ENCODE results near the gene MUC12. TPM values are rescaled to one million over a fixed set of nuclear protein-coding genes. Genes with fewer than 3 reads are reported as not detected.

MUC12 gene
- total RNA-seq, 1 donor from 2014 or later = under 0.01 TPM

DNA sequence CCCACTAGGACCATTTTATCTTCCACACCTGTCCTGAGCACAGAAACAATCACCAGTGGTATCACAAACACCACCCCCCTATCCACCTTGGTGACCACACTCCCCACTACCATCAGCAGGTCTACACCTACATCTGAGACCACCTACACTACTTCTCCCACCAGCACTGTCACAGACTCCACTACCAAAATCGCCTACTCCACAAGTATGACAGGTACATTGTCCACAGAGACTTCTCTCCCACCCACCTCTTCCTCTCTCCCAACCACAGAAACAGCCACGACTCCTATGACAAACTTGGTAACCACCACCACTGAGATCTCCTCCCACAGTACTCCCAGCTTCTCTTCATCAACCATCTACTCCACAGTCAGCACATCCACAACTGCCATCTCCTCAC is 16.7 kb upstream of the MUC12 start:
- Histone ChIP-seq H3K27me3 (ENCODE audit: control insufficient read depth, insufficient read depth, low read length) (peaks cover 2% of the 10 kb centered on the region), H3K4me3 (ENCODE audit: low read depth, low read length) (no peak overlapping the region), H3K36me3 (ENCODE audit: control insufficient read depth, insufficient read depth, low read length) (no peaks in the 10 kb centered on the region)
- FAIRE-seq (no peak), DNase-seq (ENCODE audit: low read depth) (no peak)
- TF ChIP-seq, protein P1, sequence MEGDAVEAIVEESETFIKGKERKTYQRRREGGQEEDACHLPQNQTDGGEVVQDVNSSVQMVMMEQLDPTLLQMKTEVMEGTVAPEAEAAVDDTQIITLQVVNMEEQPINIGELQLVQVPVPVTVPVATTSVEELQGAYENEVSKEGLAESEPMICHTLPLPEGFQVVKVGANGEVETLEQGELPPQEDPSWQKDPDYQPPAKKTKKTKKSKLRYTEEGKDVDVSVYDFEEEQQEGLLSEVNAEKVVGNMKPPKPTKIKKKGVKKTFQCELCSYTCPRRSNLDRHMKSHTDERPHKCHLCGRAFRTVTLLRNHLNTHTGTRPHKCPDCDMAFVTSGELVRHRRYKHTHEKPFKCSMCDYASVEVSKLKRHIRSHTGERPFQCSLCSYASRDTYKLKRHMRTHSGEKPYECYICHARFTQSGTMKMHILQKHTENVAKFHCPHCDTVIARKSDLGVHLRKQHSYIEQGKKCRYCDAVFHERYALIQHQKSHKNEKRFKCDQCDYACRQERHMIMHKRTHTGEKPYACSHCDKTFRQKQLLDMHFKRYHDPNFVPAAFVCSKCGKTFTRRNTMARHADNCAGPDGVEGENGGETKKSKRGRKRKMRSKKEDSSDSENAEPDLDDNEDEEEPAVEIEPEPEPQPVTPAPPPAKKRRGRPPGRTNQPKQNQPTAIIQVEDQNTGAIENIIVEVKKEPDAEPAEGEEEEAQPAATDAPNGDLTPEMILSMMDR (IDR thresholded peaks at IDR 0.05; ENCODE audit: insufficient read depth, low read length, severe bottlenecking) = no peak

DNA sequence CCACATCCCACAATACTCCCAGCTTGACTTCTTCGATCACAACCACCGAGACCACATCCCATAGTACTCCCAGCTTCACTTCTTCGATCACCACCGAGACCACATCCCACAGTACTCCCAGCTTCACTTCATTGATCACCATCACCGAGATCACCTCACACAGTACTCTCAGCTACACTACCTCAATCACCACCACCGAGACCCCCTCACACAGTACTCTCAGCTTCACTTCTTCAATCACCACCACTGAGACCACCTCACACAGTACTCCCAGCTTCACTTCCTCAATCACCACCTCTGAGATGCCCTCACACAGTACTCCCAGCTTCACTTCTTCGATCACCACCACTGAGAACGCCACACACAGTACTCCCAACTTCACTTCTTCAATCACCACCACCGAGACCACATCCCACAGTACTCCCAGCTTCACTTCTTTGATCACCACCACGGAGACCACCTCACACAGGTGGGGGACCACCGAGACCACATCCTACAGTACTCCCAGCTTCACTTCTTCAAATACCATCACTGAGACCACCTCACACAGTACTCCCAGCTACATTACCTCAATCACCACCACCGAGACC is 11.4 kb upstream of the MUC12 start:
- peak; percentile 27 for DNase-seq (ENCODE audit: low read depth)
- no peaks in the 10 kb centered on the region for H3K27me3 ChIP-seq (ENCODE audit: control insufficient read depth, insufficient read depth, low read length)

DNA sequence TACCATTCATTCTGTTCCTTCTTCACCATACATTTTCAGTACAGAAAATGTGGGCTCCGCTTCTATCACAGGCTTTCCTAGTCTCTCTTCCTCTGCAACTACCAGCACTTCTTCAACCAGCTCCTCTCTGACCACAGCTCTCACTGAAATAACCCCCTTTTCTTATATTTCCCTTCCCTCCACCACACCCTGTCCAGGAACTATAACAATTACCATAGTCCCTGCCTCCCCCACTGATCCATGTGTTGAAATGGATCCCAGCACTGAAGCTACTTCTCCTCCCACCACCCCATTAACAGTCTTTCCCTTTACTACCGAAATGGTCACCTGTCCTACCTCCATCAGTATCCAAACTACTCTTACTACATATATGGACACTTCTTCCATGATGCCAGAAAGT is 9.5 kb upstream of the MUC12 start:
- no peak for DNase-seq (ENCODE audit: low read depth)
- H3K27me3 ChIP-seq (ENCODE audit: control insufficient read depth, insufficient read depth, low read length) = no peaks in the 10 kb centered on the region
- H3K36me3 ChIP-seq (ENCODE audit: control insufficient read depth, insufficient read depth, low read length) = no peaks in the 10 kb centered on the region
- no peak overlapping the region for H3K4me3 ChIP-seq (ENCODE audit: low read depth, low read length)
- TF ChIP-seq, protein P1 (IDR thresholded peaks at IDR 0.05; ENCODE audit: insufficient read depth, low read length, severe bottlenecking) = no peak
- FAIRE-seq = no peak

More for the DNA sequence above, 11.4 kb upstream of the MUC12 start:
- Histone ChIP-seq H3K4me3 (ENCODE audit: low read depth, low read length) (no peak overlapping the region), H3K36me3 (ENCODE audit: control insufficient read depth, insufficient read depth, low read length) (no peaks in the 10 kb centered on the region)
- FAIRE-seq = no peak
- TF ChIP-seq, protein P1 (IDR thresholded peaks at IDR 0.05; ENCODE audit: insufficient read depth, low read length, severe bottlenecking) = no peak

DNA sequence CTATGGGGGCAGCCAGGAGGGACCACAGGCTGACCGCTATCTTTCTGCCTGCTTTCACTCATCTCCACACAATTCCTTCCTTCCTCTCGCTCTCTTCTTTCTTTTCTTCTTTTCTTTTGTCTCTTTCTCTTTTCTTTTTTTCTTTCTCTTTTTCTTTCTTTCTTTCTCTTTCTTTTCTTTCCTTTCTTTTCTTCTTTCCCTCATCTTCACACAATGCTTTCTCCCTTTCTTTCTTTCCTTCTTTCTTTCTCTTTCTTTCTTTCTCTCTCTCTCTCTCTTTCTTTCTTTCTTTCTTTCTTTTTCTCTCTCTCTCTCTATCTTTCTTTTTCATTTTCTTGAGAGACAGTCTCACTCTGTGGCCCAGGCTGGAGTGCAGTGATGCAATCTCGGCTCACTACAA is 6.8 kb upstream of the MUC12 start:
- TF ChIP-seq, protein P1 (IDR thresholded peaks at IDR 0.05; ENCODE audit: insufficient read depth, low read length, severe bottlenecking) = no peak
- H3K27me3 ChIP-seq (ENCODE audit: control insufficient read depth, insufficient read depth, low read length) = peaks cover 19% of the 10 kb centered on the region
- FAIRE-seq (no peak), DNase-seq (ENCODE audit: low read depth) (no peak)
- no peaks in the 10 kb centered on the region for H3K36me3 ChIP-seq (ENCODE audit: control insufficient read depth, insufficient read depth, low read length)
- no peak overlapping the region for H3K4me3 ChIP-seq (ENCODE audit: low read depth, low read length)

DNA sequence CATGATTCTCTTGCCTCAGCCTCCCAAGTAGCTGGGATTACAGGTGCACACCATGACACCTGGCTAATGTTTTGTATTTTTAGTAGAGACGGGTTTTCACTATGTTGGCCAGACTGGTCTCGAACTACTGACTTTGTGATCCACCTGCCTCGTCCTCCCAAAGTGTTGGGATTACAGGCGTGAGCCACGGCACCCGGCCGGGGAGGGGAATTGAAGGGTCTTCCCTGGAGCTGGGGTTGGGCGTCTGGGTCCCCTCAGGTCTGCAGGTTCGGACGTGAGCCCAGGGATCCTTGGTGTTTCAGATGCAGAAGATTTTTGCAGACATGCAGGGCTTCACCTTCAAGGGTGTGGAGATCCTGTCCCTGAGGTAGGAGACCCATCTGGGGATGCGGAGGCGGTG is 6.0 kb upstream of the MUC12 start:
- no peaks in the 10 kb centered on the region for H3K36me3 ChIP-seq (ENCODE audit: control insufficient read depth, insufficient read depth, low read length)
- TF ChIP-seq, protein P1 (IDR thresholded peaks at IDR 0.05; ENCODE audit: insufficient read depth, low read length, severe bottlenecking) = no peak
- peaks cover 22% of the 10 kb centered on the region for H3K27me3 ChIP-seq (ENCODE audit: control insufficient read depth, insufficient read depth, low read length)
- no peak overlapping the region for H3K4me3 ChIP-seq (ENCODE audit: low read depth, low read length)
- DNase-seq (ENCODE audit: low read depth) (no peak), FAIRE-seq (no peak)

DNA sequence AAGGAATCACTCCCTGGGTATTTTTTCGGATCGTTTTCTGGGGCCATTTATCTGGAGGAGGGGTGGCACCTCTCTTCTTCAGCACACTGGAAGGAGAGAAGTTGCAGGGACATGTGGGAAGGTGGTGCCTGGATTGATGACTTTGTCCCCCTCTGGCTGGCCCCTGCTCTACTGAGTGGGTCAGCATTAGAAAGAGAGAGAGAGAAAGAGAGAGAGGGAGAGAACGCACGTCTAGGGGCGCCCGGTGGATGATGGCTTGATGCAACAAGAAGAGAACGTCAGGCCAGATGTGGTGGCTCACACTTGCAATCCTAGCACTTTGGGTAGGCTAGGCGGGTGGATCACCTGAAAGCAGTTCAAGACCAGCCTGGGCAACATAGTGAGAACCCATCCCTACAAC is 5.5 kb upstream of the MUC12 start:
- no peak for FAIRE-seq
- no peaks in the 10 kb centered on the region for H3K36me3 ChIP-seq (ENCODE audit: control insufficient read depth, insufficient read depth, low read length)
- peaks cover 23% of the 10 kb centered on the region for H3K27me3 ChIP-seq (ENCODE audit: control insufficient read depth, insufficient read depth, low read length)
- TF ChIP-seq, protein P1 (IDR thresholded peaks at IDR 0.05; ENCODE audit: insufficient read depth, low read length, severe bottlenecking) = no peak
- no peak overlapping the region for H3K4me3 ChIP-seq (ENCODE audit: low read depth, low read length)
- no peak for DNase-seq (ENCODE audit: low read depth)

Measured in bronchial epithelial cell (primary cell).